ENCODE data around the gene CYP2R1.

- TF ChIP-seq CTCF (IDR thresholded peaks at IDR 0.05; ENCODE audit: low read depth, low read length, poor library complexity, severe bottlenecking) (no peak), EZH2phosphoT487 (IDR thresholded peaks at IDR 0.05; ENCODE audit: borderline replicate concordance, low read length) (no peak)
Measured at GRCh38 chr11:14932447-14932846, 40.4 kb upstream of the CYP2R1 start.
